GM23248 (cell line): Measurements from ENCODE around the gene LGR5. TPM values are rescaled to one million over a fixed set of nuclear protein-coding genes. Genes with fewer than 3 reads are reported as not detected.

Experiments
- DNase-seq: peaks from one replicate; pipeline ENCODE4 v3.0.0-alpha.2; 2015
- H2AFZ ChIP-seq: fragments of 200-600 bp; sonication (generic); 2 replicates; pipeline ENCODE4 v1.6.1; 2016; ENCODE audit warnings: antibody characterized with exemption
- H3F3A ChIP-seq: fragments of 200-600 bp; sonication (generic); 2 replicates; pipeline ENCODE4 v1.6.1; 2016; ENCODE audit warnings: mild to moderate bottlenecking, antibody characterized with exemption, mixed run types; ENCODE audit not compliant: insufficient read depth
- H3K27ac ChIP-seq: fragments of 200-600 bp; sonication (generic); 2 replicates; pipeline ENCODE4 v1.5.1; 2016; ENCODE audit warnings: mild to moderate bottlenecking
- H3K27me3 ChIP-seq: fragments of 200-600 bp; sonication (generic); replicated peaks from 2 replicates; pipeline ENCODE4 v1.6.1; 2016; ENCODE audit warnings: mild to moderate bottlenecking; ENCODE audit not compliant: insufficient read depth
- H3K36me3 ChIP-seq: fragments of 200-600 bp; sonication (generic); 2 replicates; pipeline ENCODE4 v1.6.1; 2016; ENCODE audit warnings: low read depth, mild to moderate bottlenecking
- H3K4me1 ChIP-seq: fragments of 200-600 bp; sonication (generic); 2 replicates; pipeline ENCODE4 v1.6.1; 2016; ENCODE audit warnings: mild to moderate bottlenecking; ENCODE audit not compliant: insufficient read depth
- H3K4me2 ChIP-seq: fragments of 200-600 bp; sonication (generic); one replicate; pipeline ENCODE4 v1.6.1; 2016; ENCODE audit warnings: mild to moderate bottlenecking; ENCODE audit not compliant: unreplicated experiment
- H3K4me3 ChIP-seq: fragments of 200-600 bp; sonication (generic); 2 replicates; pipeline ENCODE4 v1.5.1; 2016; ENCODE audit warnings: mild to moderate bottlenecking
- H3K79me2 ChIP-seq: fragments of 200-600 bp; sonication (generic); 2 replicates; pipeline ENCODE4 v1.6.1; 2016; ENCODE audit warnings: mild to moderate bottlenecking; ENCODE audit not compliant: insufficient read depth
- H3K9ac ChIP-seq: fragments of 200-600 bp; sonication (generic); 2 replicates; pipeline ENCODE4 v1.6.1; 2016; ENCODE audit warnings: mild to moderate bottlenecking
- H3K9me2 ChIP-seq: fragments of 200-600 bp; sonication (generic); 2 replicates; pipeline ENCODE4 v1.6.1; 2016; ENCODE audit warnings: mixed run types, mild to moderate bottlenecking, moderate library complexity; ENCODE audit not compliant: insufficient read depth
- H3K9me3 ChIP-seq: fragments of 200-600 bp; sonication (generic); one replicate; pipeline ENCODE4 v1.6.1; 2017; ENCODE audit warnings: low read depth
- H4K20me1 ChIP-seq: fragments of 200-600 bp; sonication (generic); 2 replicates; pipeline ENCODE4 v1.6.0; 2016; ENCODE audit not compliant: insufficient read depth
- EZH2 ChIP-seq: fragments of 200-600 bp; sonication (generic); IDR thresholded peaks from 2 replicates; pipeline ENCODE4 v1.6.1; 2018; ENCODE audit warnings: antibody characterized with exemption, mild to moderate bottlenecking; ENCODE audit not compliant: insufficient read depth, poor library complexity, severe bottlenecking
- EZH2phosphoT487 ChIP-seq: fragments of 200-600 bp; sonication (generic); IDR thresholded peaks from 2 replicates; pipeline ENCODE4 v1.6.1; 2018; ENCODE audit warnings: antibody characterized with exemption, moderate library complexity, mild to moderate bottlenecking, low read depth; ENCODE audit not compliant: insufficient read depth
- WGBS, 2 experiments: methylation state at CpG; one replicate each; pipeline ENCODE4 v1.1.6; 2015 to 2017; ENCODE audit warnings: low lambda C conversion rate in 2 of 2, low coverage in 1 of 2; ENCODE audit errors: missing lambda C conversion rate in 2 of 2; 5-methylcytosine and 5-hydroxymethylcytosine counted together
- in situ Hi-C: fragments of 300-500 bp; cut with MboI; formaldehyde crosslinking; loops from 2 replicates; pipeline ENCODE4 v1.15.0; 2020
- polyA plus RNA-seq: library from polyadenylated mRNA; unstranded; fragments of >200 nt; fragmentation: Nextera tagmentation; extraction: Ambion mirVana; gene quantifications from 2 replicates; pipeline ENCODE4 v1.2.1, GENCODE V29; 2016
- total RNA-seq: library from RNA; depleted of rRNA; stranded (reverse); fragments of >200 nt; shearing (Covaris generic); gene quantifications from 2 replicates; pipeline ENCODE4 v1.2.3, GENCODE V29; 2014

Gene LGR5
- total and polyA plus RNA-seq, 2 experiments from 2014 or later, result not detected

- Histone ChIP-seq H3K9me3 (no peaks in the 10 kb centered on the region), H3K4me3 (no peak overlapping the region), H3K4me1 (no peaks in the 10 kb centered on the region), H3K27ac (no peak overlapping the region), H3K36me3 (no peaks in the 10 kb centered on the region), H2AFZ (no peak overlapping the region), H3K27me3 (peaks cover 3% of the 10 kb centered on the region; the same call in 1 of the 2 replicates), H3K9ac (no peak overlapping the region), H4K20me1 (no peaks in the 10 kb centered on the region), H3F3A (no peaks in the 10 kb centered on the region), H3K9me2 (no peaks in the 10 kb centered on the region), H3K79me2 (no peaks in the 10 kb centered on the region), H3K4me2 (no peak overlapping the region)
- 51 to 66% methylated on average over 3 of the region's 3 CpGs for WGBS, 2 experiments
- no peak for TF ChIP-seq EZH2phosphoT487
- no peak for TF ChIP-seq EZH2
- no peak for DNase-seq
- in situ Hi-C loops, result no loop called here
These were observed 97.5 kb downstream of the LGR5 start for GRCh38 chr12:71536939-71537622.

- no peaks in the 10 kb centered on the region for H3K79me2 ChIP-seq
- no peak for TF ChIP-seq EZH2
- TF ChIP-seq EZH2phosphoT487, result no peak
- no peaks in the 10 kb centered on the region for H3K9me2 ChIP-seq
- no peaks in the 10 kb centered on the region for H3K36me3 ChIP-seq
- no peak overlapping the region for H3K4me2 ChIP-seq
- H3K9me3 ChIP-seq, result no peaks in the 10 kb centered on the region
- in situ Hi-C loops, result no loop called here
- H3K9ac ChIP-seq, result no peak overlapping the region
- H4K20me1 ChIP-seq, result no peaks in the 10 kb centered on the region
- H3F3A ChIP-seq, result no peaks in the 10 kb centered on the region
- H2AFZ ChIP-seq, result no peak overlapping the region
- no peak for DNase-seq
- 79 to 81% methylated on average over 3 of the region's 3 CpGs for WGBS, 2 experiments
- no peak overlapping the region for H3K4me3 ChIP-seq
- H3K27ac ChIP-seq, result no peak overlapping the region
- H3K27me3 ChIP-seq, result peaks cover 3% of the 10 kb centered on the region; the same call in 1 of the 2 replicates
- H3K4me1 ChIP-seq, result no peaks in the 10 kb centered on the region
These were observed 99.2 kb downstream of the LGR5 start for GRCh38 chr12:71538807-71539206.

- no peak overlapping the region for H2AFZ ChIP-seq
- H3K4me1 ChIP-seq, result no peaks in the 10 kb centered on the region
- DNase-seq, result no peak
- 73 to 76% methylated on average over 1 of the region's 1 CpG for WGBS, 2 experiments
- H4K20me1 ChIP-seq, result no peaks in the 10 kb centered on the region
- peaks cover 3% of the 10 kb centered on the region; the same call in 1 of the 2 replicates for H3K27me3 ChIP-seq
- in situ Hi-C loops, result no loop called here
- no peak overlapping the region for H3K4me3 ChIP-seq
- no peaks in the 10 kb centered on the region for H3K9me2 ChIP-seq
- H3K9me3 ChIP-seq, result no peaks in the 10 kb centered on the region
- no peaks in the 10 kb centered on the region for H3K36me3 ChIP-seq
- no peak overlapping the region for H3K27ac ChIP-seq
- H3F3A ChIP-seq, result no peaks in the 10 kb centered on the region
- H3K4me2 ChIP-seq, result no peak overlapping the region
- no peaks in the 10 kb centered on the region for H3K79me2 ChIP-seq
- H3K9ac ChIP-seq, result no peak overlapping the region
- TF ChIP-seq EZH2phosphoT487, result no peak
- no peak for TF ChIP-seq EZH2
These were observed 102.0 kb downstream of the LGR5 start for GRCh38 chr12:71541583-71541982.

GRCh38 chr12:71546322-71546861, 106.8 kb downstream of the LGR5 start:
- no peak for DNase-seq
- H3K79me2 ChIP-seq, result no peaks in the 10 kb centered on the region
- H3F3A ChIP-seq, result no peaks in the 10 kb centered on the region
- H3K9ac ChIP-seq, result no peak overlapping the region
- no peaks in the 10 kb centered on the region for H4K20me1 ChIP-seq
- in situ Hi-C loops, result no loop called here
- TF ChIP-seq EZH2phosphoT487 (no peak), EZH2 (no peak)
- WGBS, 2 experiments, result 84 to 86% methylated on average over 2 of the region's 2 CpGs
- no peak overlapping the region for H3K4me2 ChIP-seq
- H3K9me3 ChIP-seq, result no peaks in the 10 kb centered on the region
- H3K4me1 ChIP-seq, result no peaks in the 10 kb centered on the region
- no peaks in the 10 kb centered on the region for H3K9me2 ChIP-seq
- no peak overlapping the region for H3K4me3 ChIP-seq
- no peak overlapping the region for H3K27ac ChIP-seq
- no peaks in the 10 kb centered on the region; the same call in 1 of the 2 replicates for H3K27me3 ChIP-seq
- no peaks in the 10 kb centered on the region for H3K36me3 ChIP-seq
- H2AFZ ChIP-seq, result no peak overlapping the region
